Loucy (cell line): Measurements from ENCODE around the gene ABCA9.

Experiments used
- H2AFZ ChIP-seq: fragments of 200-600 bp; sonication (generic); 2 replicates; pipeline ENCODE4 v1.6.0; 2016; ENCODE audit warnings: antibody characterized with exemption, mild to moderate bottlenecking, low read length, moderate library complexity
- H3F3A ChIP-seq: fragments of 200-600 bp; 2 replicates; pipeline ENCODE4 v1.6.0; 2016; ENCODE audit warnings: antibody characterized with exemption, low read depth, mild to moderate bottlenecking
- H3K27me3 ChIP-seq: fragments of 200-600 bp; sonication (generic); 2 replicates; pipeline ENCODE4 v1.6.1; 2014; ENCODE audit warnings: low read length, mild to moderate bottlenecking; ENCODE audit not compliant: insufficient read depth, poor library complexity, severe bottlenecking
- H3K36me3 ChIP-seq: fragments of 200-600 bp; sonication (generic); 2 replicates; pipeline ENCODE4 v1.6.1; 2016; ENCODE audit warnings: low read length; ENCODE audit not compliant: insufficient read depth
- H3K4me1 ChIP-seq: fragments of 200-600 bp; sonication (generic); 2 replicates; pipeline ENCODE4 v1.5.1; 2014; ENCODE audit warnings: low read length, mild to moderate bottlenecking; ENCODE audit not compliant: insufficient read depth, poor library complexity, severe bottlenecking
- H3K4me2 ChIP-seq: fragments of 200-600 bp; sonication (generic); 2 replicates; pipeline ENCODE4 v1.6.0; 2014; ENCODE audit warnings: antibody characterized with exemption, low read length, low read depth, mild to moderate bottlenecking; ENCODE audit not compliant: poor library complexity, severe bottlenecking
- H3K4me3 ChIP-seq: fragments of 200-600 bp; sonication (generic); 2 replicates; pipeline ENCODE4 v1.5.1; 2014; ENCODE audit warnings: low read length, mild to moderate bottlenecking, mixed read lengths; ENCODE audit not compliant: poor library complexity, severe bottlenecking
- H3K79me2 ChIP-seq: fragments of 200-600 bp; sonication (generic); 2 replicates; pipeline ENCODE4 v1.6.1; 2014; ENCODE audit warnings: low read length; ENCODE audit not compliant: insufficient read depth
- H3K9ac ChIP-seq: fragments of 200-600 bp; sonication (generic); 2 replicates; pipeline ENCODE4 v1.6.0; 2014; ENCODE audit warnings: mild to moderate bottlenecking, low read depth, low read length, moderate library complexity; ENCODE audit not compliant: poor library complexity, severe bottlenecking
- H3K9me2 ChIP-seq: fragments of 200-600 bp; sonication (generic); replicated peaks from 2 replicates; pipeline ENCODE4 v1.6.1; 2016; ENCODE audit warnings: low read depth, low read length, mixed read lengths
- H3K9me3 ChIP-seq: fragments of 200-600 bp; sonication (generic); 2 replicates; pipeline ENCODE4 v1.6.1; 2014; ENCODE audit warnings: mild to moderate bottlenecking, antibody characterized with exemption, low read length, low read depth; ENCODE audit not compliant: insufficient read depth
- H4K20me1 ChIP-seq: fragments of 200-600 bp; sonication (generic); 2 replicates; pipeline ENCODE4 v1.6.0; 2014; ENCODE audit warnings: antibody characterized with exemption, low read length, mild to moderate bottlenecking; ENCODE audit not compliant: insufficient read depth, poor library complexity, severe bottlenecking
- EZH2phosphoT487 ChIP-seq: fragments of 200-600 bp; IDR thresholded peaks from 2 replicates; pipeline ENCODE4 v1.6.1; 2018; ENCODE audit warnings: antibody characterized with exemption, mild to moderate bottlenecking, moderate library complexity, borderline replicate concordance
- TF ChIP-seq, protein P1 (sequence below): fragments of 200-600 bp; sonication (generic); conservative IDR thresholded peaks from 2 replicates; pipeline ENCODE4 v1.5.1; 2014; ENCODE audit warnings: mild to moderate bottlenecking, antibody characterized with exemption, low read length

The ABCA9 gene

DNA sequence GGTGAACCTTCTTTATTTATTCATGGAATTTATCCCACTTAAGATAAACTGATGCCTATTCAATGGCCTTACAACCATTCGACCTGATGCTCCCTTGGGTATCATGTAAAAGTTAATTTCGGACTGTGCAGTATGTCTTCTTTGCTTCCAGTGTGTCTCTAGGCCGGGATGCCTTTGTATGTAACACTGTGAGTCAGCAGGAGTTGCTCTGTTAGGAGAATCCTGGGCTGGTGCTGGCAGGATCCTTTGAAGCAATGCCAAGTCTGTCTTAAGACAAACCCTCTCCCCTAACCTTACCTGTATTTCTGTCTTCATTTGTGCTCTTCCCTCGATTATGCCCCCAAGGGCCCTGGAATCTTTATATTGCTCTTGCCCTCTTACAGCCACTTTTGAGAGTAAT, 67.6 kb downstream of the ABCA9 start:
- no peaks in the 10 kb centered on the region for H3F3A ChIP-seq
- H3K9me3 ChIP-seq: no peaks in the 10 kb centered on the region
- H4K20me1 ChIP-seq: no peaks in the 10 kb centered on the region
- no peaks in the 10 kb centered on the region for H3K36me3 ChIP-seq
- no peak overlapping the region for H3K4me3 ChIP-seq
- no peaks in the 10 kb centered on the region for H3K9me2 ChIP-seq
- H3K27me3 ChIP-seq: no peaks in the 10 kb centered on the region
- TF ChIP-seq, protein P1, sequence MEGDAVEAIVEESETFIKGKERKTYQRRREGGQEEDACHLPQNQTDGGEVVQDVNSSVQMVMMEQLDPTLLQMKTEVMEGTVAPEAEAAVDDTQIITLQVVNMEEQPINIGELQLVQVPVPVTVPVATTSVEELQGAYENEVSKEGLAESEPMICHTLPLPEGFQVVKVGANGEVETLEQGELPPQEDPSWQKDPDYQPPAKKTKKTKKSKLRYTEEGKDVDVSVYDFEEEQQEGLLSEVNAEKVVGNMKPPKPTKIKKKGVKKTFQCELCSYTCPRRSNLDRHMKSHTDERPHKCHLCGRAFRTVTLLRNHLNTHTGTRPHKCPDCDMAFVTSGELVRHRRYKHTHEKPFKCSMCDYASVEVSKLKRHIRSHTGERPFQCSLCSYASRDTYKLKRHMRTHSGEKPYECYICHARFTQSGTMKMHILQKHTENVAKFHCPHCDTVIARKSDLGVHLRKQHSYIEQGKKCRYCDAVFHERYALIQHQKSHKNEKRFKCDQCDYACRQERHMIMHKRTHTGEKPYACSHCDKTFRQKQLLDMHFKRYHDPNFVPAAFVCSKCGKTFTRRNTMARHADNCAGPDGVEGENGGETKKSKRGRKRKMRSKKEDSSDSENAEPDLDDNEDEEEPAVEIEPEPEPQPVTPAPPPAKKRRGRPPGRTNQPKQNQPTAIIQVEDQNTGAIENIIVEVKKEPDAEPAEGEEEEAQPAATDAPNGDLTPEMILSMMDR: no peak
- no peak for TF ChIP-seq EZH2phosphoT487
- no peak overlapping the region for H3K4me2 ChIP-seq
- H3K4me1 ChIP-seq: no peaks in the 10 kb centered on the region
- H3K9ac ChIP-seq: no peak overlapping the region
- H3K79me2 ChIP-seq: no peaks in the 10 kb centered on the region
- H2AFZ ChIP-seq: no peak overlapping the region

DNA sequence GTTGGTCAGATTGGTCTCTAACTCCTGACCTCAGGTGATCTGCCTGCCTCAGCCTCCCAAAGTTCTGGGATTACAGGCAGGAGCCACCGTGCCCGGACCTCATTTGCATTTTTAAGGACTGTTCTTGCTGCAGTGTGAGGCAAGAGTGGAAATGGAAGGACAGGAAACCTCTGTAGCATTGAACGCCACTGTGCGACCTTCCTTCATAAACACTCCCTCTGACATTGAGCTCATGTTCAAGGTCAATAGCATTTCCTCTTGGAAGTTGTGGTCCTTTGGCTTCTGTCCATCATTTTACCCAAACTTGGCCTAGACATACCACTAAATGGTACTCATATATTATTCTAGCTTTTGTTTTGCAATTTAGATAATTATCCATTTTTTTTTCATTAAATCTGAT, 72.8 kb downstream of the ABCA9 start:
- H3K36me3 ChIP-seq: no peaks in the 10 kb centered on the region

DNA sequence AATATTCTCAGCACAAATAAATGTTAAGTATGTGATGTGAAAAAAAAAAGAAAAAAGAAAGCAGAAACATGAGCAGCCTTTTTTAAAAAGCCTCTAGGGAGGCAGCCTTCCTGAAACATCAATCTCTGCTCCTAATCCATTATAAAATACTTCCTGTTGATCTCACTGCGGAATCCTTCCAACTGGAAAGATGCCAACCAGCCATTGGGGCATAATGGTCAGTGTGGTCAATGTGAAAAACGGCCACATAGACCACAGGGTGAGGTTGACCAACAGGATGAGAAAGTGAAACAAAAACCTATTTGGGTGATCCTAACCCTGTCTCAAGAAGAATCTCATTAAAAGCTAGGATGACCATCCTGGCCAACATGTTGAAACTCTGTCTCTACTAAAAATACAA, 79.4 kb downstream of the ABCA9 start:
- TF ChIP-seq, protein P1: no peak
- no peak for TF ChIP-seq EZH2phosphoT487
- Histone ChIP-seq H3K4me2 (no peak overlapping the region), H3K36me3 (no peaks in the 10 kb centered on the region)

More for the DNA sequence above, 72.8 kb downstream of the ABCA9 start:
- Histone ChIP-seq H3K9me3 (no peaks in the 10 kb centered on the region), H3K4me3 (no peak overlapping the region), H3K79me2 (no peaks in the 10 kb centered on the region), H4K20me1 (no peaks in the 10 kb centered on the region), H3K9ac (no peak overlapping the region), H3F3A (no peaks in the 10 kb centered on the region), H3K9me2 (no peaks in the 10 kb centered on the region), H3K4me2 (no peak overlapping the region), H3K27me3 (no peaks in the 10 kb centered on the region), H2AFZ (no peak overlapping the region), H3K4me1 (no peaks in the 10 kb centered on the region)
- no peak for TF ChIP-seq EZH2phosphoT487
- TF ChIP-seq, protein P1: no peak

More for the DNA sequence above, 79.4 kb downstream of the ABCA9 start:
- no peaks in the 10 kb centered on the region for H3K79me2 ChIP-seq
- H3K9me3 ChIP-seq: no peaks in the 10 kb centered on the region
- no peaks in the 10 kb centered on the region for H4K20me1 ChIP-seq
- H3K27me3 ChIP-seq: no peaks in the 10 kb centered on the region
- no peak overlapping the region for H2AFZ ChIP-seq
- no peak overlapping the region for H3K9ac ChIP-seq
- no peaks in the 10 kb centered on the region for H3K9me2 ChIP-seq
- no peaks in the 10 kb centered on the region for H3F3A ChIP-seq
- H3K4me1 ChIP-seq: no peaks in the 10 kb centered on the region
- no peak overlapping the region for H3K4me3 ChIP-seq
